ENCODE data around the gene SPATC1L. TPM values are rescaled to one million over a fixed set of nuclear protein-coding genes. Genes with fewer than 3 reads are reported as not detected.

The SPATC1L gene
- total RNA-seq, 1 donor from 2014 or later = 10.9 TPM

- no peak for DNase-seq (ENCODE audit: low read depth)
- Histone ChIP-seq H3K36me3 (ENCODE audit: control insufficient read depth, insufficient read depth, low read length) (no peaks in the 10 kb centered on the region), H3K27me3 (ENCODE audit: control insufficient read depth, insufficient read depth, low read length) (peaks cover 2% of the 10 kb centered on the region), H3K4me3 (ENCODE audit: low read depth, low read length) (no peak overlapping the region)
- TF ChIP-seq, protein P1, sequence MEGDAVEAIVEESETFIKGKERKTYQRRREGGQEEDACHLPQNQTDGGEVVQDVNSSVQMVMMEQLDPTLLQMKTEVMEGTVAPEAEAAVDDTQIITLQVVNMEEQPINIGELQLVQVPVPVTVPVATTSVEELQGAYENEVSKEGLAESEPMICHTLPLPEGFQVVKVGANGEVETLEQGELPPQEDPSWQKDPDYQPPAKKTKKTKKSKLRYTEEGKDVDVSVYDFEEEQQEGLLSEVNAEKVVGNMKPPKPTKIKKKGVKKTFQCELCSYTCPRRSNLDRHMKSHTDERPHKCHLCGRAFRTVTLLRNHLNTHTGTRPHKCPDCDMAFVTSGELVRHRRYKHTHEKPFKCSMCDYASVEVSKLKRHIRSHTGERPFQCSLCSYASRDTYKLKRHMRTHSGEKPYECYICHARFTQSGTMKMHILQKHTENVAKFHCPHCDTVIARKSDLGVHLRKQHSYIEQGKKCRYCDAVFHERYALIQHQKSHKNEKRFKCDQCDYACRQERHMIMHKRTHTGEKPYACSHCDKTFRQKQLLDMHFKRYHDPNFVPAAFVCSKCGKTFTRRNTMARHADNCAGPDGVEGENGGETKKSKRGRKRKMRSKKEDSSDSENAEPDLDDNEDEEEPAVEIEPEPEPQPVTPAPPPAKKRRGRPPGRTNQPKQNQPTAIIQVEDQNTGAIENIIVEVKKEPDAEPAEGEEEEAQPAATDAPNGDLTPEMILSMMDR (IDR thresholded peaks at IDR 0.05; ENCODE audit: insufficient read depth, low read length, poor library complexity, severe bottlenecking) = no peak
These were observed 26.8 kb downstream of the SPATC1L start for GRCh38 chr21:46157396-46157986.

GRCh38 chr21:46156678-46157077 lies 27.6 kb downstream of the SPATC1L start:
- no peaks in the 10 kb centered on the region for H3K36me3 ChIP-seq (ENCODE audit: control insufficient read depth, insufficient read depth, low read length)
- DNase-seq (ENCODE audit: low read depth) = no peak
- TF ChIP-seq, protein P1 (IDR thresholded peaks at IDR 0.05; ENCODE audit: insufficient read depth, low read length, poor library complexity, severe bottlenecking) = no peak
- no peak overlapping the region for H3K4me3 ChIP-seq (ENCODE audit: low read depth, low read length)
- H3K27me3 ChIP-seq (ENCODE audit: control insufficient read depth, insufficient read depth, low read length) = peaks cover 2% of the 10 kb centered on the region

DNA sequence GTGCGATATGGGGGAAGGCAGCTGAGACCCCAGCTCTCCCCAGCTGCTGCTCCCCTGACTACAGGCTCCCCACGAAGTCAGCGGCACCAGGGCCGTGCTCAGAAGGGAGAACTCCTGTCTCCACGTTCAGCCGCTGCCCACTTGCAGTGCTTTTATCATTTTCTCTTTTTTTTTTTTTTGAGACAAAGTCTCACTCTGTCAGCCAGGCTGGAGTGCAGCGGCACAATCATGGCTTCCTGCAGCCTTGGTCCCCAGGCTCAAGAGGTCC lies 27.9 kb downstream of the SPATC1L start:
- no peak for DNase-seq (ENCODE audit: low read depth)
- peaks cover under 1% of the 10 kb centered on the region for H3K27me3 ChIP-seq (ENCODE audit: control insufficient read depth, insufficient read depth, low read length)
- no peak overlapping the region for H3K4me3 ChIP-seq (ENCODE audit: low read depth, low read length)
- TF ChIP-seq, protein P1 (IDR thresholded peaks at IDR 0.05; ENCODE audit: insufficient read depth, low read length, poor library complexity, severe bottlenecking) = no peak
- H3K36me3 ChIP-seq (ENCODE audit: control insufficient read depth, insufficient read depth, low read length) = no peaks in the 10 kb centered on the region

- H3K27me3 ChIP-seq (ENCODE audit: control insufficient read depth, insufficient read depth, low read length) = no peaks in the 10 kb centered on the region
- no peak for DNase-seq (ENCODE audit: low read depth)
- H3K36me3 ChIP-seq (ENCODE audit: control insufficient read depth, insufficient read depth, low read length) = no peaks in the 10 kb centered on the region
- no peak within 1 kb of the TSS for H3K4me3 ChIP-seq (ENCODE audit: low read depth, low read length)
- TF ChIP-seq, protein P1 (IDR thresholded peaks at IDR 0.05; ENCODE audit: insufficient read depth, low read length, poor library complexity, severe bottlenecking) = no peak
These were observed 28.5 kb downstream of the SPATC1L start, which contains the start of gene FTCD for GRCh38 chr21:46155514-46156377. Gene FTCD, minus strand, starts transcription at chr21:46155579. Its CDS starts 56 bp downstream, at chr21:46155523.

DNA sequence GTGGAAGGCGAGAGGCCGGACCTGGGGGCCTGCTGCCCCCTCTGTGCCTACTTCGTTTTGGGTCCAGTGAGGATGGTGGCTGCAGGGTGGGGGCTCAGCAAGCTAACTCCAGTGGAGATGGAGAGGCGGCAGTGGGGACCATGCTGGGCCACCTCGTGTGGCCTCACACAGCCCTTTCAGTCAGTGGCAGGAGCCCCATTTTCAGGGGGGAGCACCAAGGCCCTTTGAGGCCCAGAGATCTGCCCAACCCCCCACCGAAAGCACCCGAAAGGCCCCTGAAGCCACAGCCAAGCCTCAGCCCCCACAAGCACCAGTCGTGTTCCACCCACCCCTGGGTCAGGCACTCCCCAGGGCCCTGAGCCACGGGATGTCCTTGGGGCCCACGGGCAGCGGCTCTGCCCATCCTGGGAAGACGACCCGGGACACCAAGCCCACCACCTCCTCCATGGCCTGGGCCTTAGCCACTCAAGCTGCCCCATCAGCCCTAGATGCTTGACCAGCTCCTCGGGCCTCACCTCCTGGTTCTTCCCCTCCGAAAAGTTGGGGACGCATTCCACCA lies 29.2 kb downstream of the SPATC1L start:
- H3K4me3 ChIP-seq (ENCODE audit: low read depth, low read length) = no peak overlapping the region
- TF ChIP-seq, protein P1 (IDR thresholded peaks at IDR 0.05; ENCODE audit: insufficient read depth, low read length, poor library complexity, severe bottlenecking) = no peak
- no peaks in the 10 kb centered on the region for H3K27me3 ChIP-seq (ENCODE audit: control insufficient read depth, insufficient read depth, low read length)
- no peak for DNase-seq (ENCODE audit: low read depth)
- no peaks in the 10 kb centered on the region for H3K36me3 ChIP-seq (ENCODE audit: control insufficient read depth, insufficient read depth, low read length)
